GM12801 (cell line): ENCODE measurements around the gene AHI1.

Source experiments
- CTCF ChIP-seq: IDR thresholded peaks from one replicate; pipeline ENCODE4 v1.5.1; 2011; ENCODE audit warnings: control low read depth; ENCODE audit not compliant: insufficient read length; ENCODE audit errors: extremely low read depth

The AHI1 gene

GRCh38 chr6:135426833-135427232, 70.7 kb downstream of the AHI1 start:
- TF ChIP-seq CTCF: no peak

- no peak for TF ChIP-seq CTCF
Measured at GRCh38 chr6:135424385-135424784, 73.2 kb downstream of the AHI1 start.

GRCh38 chr6:135423649-135424128, 73.9 kb downstream of the AHI1 start:
- TF ChIP-seq CTCF: no peak

- no peak for TF ChIP-seq CTCF
Measured at GRCh38 chr6:135419162-135419561, 78.4 kb downstream of the AHI1 start.

- TF ChIP-seq CTCF: no peak
Measured at GRCh38 chr6:135418040-135418760, 79.3 kb downstream of the AHI1 start.

GRCh38 chr6:135412761-135413160, 84.8 kb downstream of the AHI1 start:
- TF ChIP-seq CTCF: no peak

- TF ChIP-seq CTCF: no peak
Measured at GRCh38 chr6:135411849-135412248, 85.7 kb downstream of the AHI1 start.
